Heart left ventricle (tissue), 16 donors: ENCODE data around the gene RALB. TPM values are rescaled to one million over a fixed set of nuclear protein-coding genes. Genes with fewer than 3 reads are reported as not detected.
A peak's percentile ranks its signal among the peaks of the same experiment; 100 is the strongest.

Experiments used
- ATAC-seq, 4 donors: fragments of 200-7000 bp; cut with Tn5 transposase; one replicate each; pipeline ENCODE4 v1.9.1; 2020 to 2022; ENCODE audit warnings: moderate library complexity in 4 of 4, mild to moderate bottlenecking in 3 of 4, moderate number of reproducible peaks in 1 of 4
- DNase-seq, 5 donors: peaks; one replicate each; pipeline ENCODE4 v3.0.0-alpha.2; 2020
- H3K27ac ChIP-seq, 12 donors: fragments of 200-600 bp; sonication (generic) in 4 of 12; one replicate each; pipeline versions ENCODE4 v1.5.0 to v1.8.0; 2016 to 2022; ENCODE audit warnings: mild to moderate bottlenecking in 2 of 12
- H3K27me3 ChIP-seq, 9 donors: fragments of 200-600 bp; sonication (generic) in 2 of 9; one replicate each; pipeline versions ENCODE4 v1.5.1 to v1.8.0; 2016 to 2022; ENCODE audit warnings: mild to moderate bottlenecking in 3 of 9
- H3K36me3 ChIP-seq, 9 donors: fragments of 200-600 bp; sonication (generic) in 2 of 9; one replicate each; pipeline versions ENCODE4 v1.5.0 to v1.8.0; 2018 to 2022; ENCODE audit warnings: mild to moderate bottlenecking in 2 of 9
- H3K4me1 ChIP-seq, 12 donors: fragments of 200-600 bp; sonication (generic) in 4 of 12; one replicate each; pipeline versions ENCODE4 v1.5.0 to v1.8.0; 2016 to 2022; ENCODE audit warnings: mild to moderate bottlenecking in 3 of 12
- H3K4me3 ChIP-seq, 12 donors: fragments of 200-600 bp; sonication (generic) in 4 of 12; one replicate each; pipeline versions ENCODE4 v1.5.0 to v1.8.0; 2017 to 2022; ENCODE audit warnings: mild to moderate bottlenecking in 9 of 12, moderate library complexity in 4 of 12
- H3K9me3 ChIP-seq, 12 donors: fragments of 200-600 bp; sonication (generic) in 4 of 12; one replicate each; pipeline versions ENCODE4 v1.5.0 to v1.8.0; 2016 to 2022; ENCODE audit warnings: mild to moderate bottlenecking in 1 of 12
- CTCF ChIP-seq, 12 donors: fragments of 200-600 bp; sonication (generic) in 4 of 12; IDR thresholded peaks; one replicate each; pipeline versions ENCODE4 v1.5.0 to v1.8.0; 2018 to 2022; ENCODE audit warnings: antibody characterized with exemption in 12 of 12, mild to moderate bottlenecking in 5 of 12
- POLR2A ChIP-seq, 2 donors: fragments of 450-650 bp; IDR thresholded peaks; one replicate each; pipeline ENCODE4 v1.6.1; 2017; ENCODE audit warnings: antibody characterized with exemption in 2 of 2, mild to moderate bottlenecking in 2 of 2, moderate library complexity in 2 of 2
- WGBS, 4 donors: extraction: QIAGEN DNeasy Blood & Tissue Kit in 2 of 4; methylation state at CpG; one replicate each; pipeline versions ENCODE4 v1.1.5 to v1.1.7; 2013 to 2018; 5-methylcytosine and 5-hydroxymethylcytosine counted together
- intact Hi-C, 10 donors: fragments of 100-400 bp; cut with DNase I; formaldehyde crosslinking; loops; one replicate each; pipeline versions ENCODE4 v1.11.1 to v1.14.2; 2022
- polyA plus RNA-seq, 2 donors: library from polyadenylated mRNA; stranded (reverse); fragments of 200-250 nt; gene quantifications; one replicate each; pipeline ENCODE4 v1.2.3, GENCODE V29; 2013
- total RNA-seq, 9 donors: library from RNA; depleted of rRNA in 2 of 9; stranded (reverse); fragments of >200 nt in 2 of 9; fragmentation: NEBNext Ultra II Directional in 3 of 9; extraction: Animal tissue kit (Norgen Biotek cat#: 25700) in 3 of 9; gene quantifications; one replicate each; pipeline versions ENCODE4 v1.1.0 to v1.2.4, GENCODE V29; 2016 to 2023
- donor health status: ischemic (EF 13 %, LVEDD 7.1; RV severe dilation, severe dysfunction).
- donor health status: healthy with polysubstance abuse.
- donor health status: DM: no; HTN: yes; CAD: no.
- donor health status: DM: no; HTN: no; CAD: no.
- donor health status: ischemic (EF 25% LVEDD 6.9; RV normal size, moderate dysfunction).
- donor health status: ischemic (EF 25% LVEDD 5.7; RV mildly dilated, moderate dysfunction).
- donor health status: healthy.
- donor health status: DM: yes; HTN: yes; CAD: no.
- donor health status: ischemic (EF 35%, LVEDD 5.7; RV mildly dilated, moderate dysfunction).
- donor health status: nonischemic (EF 11% LVEDD 7.7; RV severe dilation, severe dysfunction).
- donor health status: DM: yes; HTN: yes; CAD: no.
- donor health status: PGD.
- donor health status: ischemic (EF 29% LVEDD 5.4; RV normal size, mild dysfunction).
- donor health status: nonischemic (EF 23%, LVEDD 6.1; RV moderate dilation, normal function).

RALB gene
- total and polyA plus RNA-seq, 11 donors, result 30.5 to 111 (median 45.1) TPM

GRCh38 chr2:120317916-120318315 is 65.3 kb downstream of the RALB start:
- H3K27me3 ChIP-seq, result no peaks in the 10 kb centered on the region
- TF ChIP-seq CTCF (IDR thresholded peaks at IDR 0.05), result no peak
- no peak for TF ChIP-seq POLR2A (IDR thresholded peaks at IDR 0.05)
- no peak overlapping the region for H3K27ac ChIP-seq
- intact Hi-C loops, result loop anchor here in 8 of 10 donors (5.0 to 10.0 kb wide), 6 partner anchors 63 to 563 kb away; partner anchors contain the start of genes TMEM185B (in 3 of the 8), RALB (in 2 of the 8) and PTPN4 (in 1 of the 8)
- no peaks in the 10 kb centered on the region for H3K36me3 ChIP-seq
- DNase-seq (no peak), ATAC-seq (no peak)
- WGBS, 4 donors, result 93 to 94% (median 93%) methylated on average over 8 of the region's 8 CpGs
- H3K4me1 ChIP-seq, result peaks cover 0 to 29% (median 17%) of the 10 kb centered on the region in 12 donors
- no peak overlapping the region for H3K4me3 ChIP-seq
- H3K9me3 ChIP-seq, result no peaks in the 10 kb centered on the region

- Histone ChIP-seq H3K4me1 (peaks cover 0 to 32% (median 15%) of the 10 kb centered on the region in 12 donors), H3K9me3 (no peaks in the 10 kb centered on the region), H3K27ac (no peak overlapping the region), H3K36me3 (no peaks in the 10 kb centered on the region), H3K4me3 (no peak overlapping the region), H3K27me3 (no peaks in the 10 kb centered on the region)
- TF ChIP-seq CTCF (IDR thresholded peaks at IDR 0.05), result no peak
- TF ChIP-seq POLR2A (IDR thresholded peaks at IDR 0.05), result no peak
- peak in 4 of 5 donors; percentile 58 to 62 (median 60) for DNase-seq
- peak; percentile 15 to 69 (median 58) for ATAC-seq
- WGBS, 4 donors, result 42 to 52% (median 45%) methylated on average over 5 to 8 of the region's 8 CpGs
- intact Hi-C loops, result loop anchor here in 8 of 10 donors (5.0 to 10.0 kb wide), 6 partner anchors 64 to 564 kb away; partner anchors contain the start of genes TMEM185B (in 3 of the 8), RALB (in 2 of the 8) and PTPN4 (in 1 of the 8)
These were observed 66.0 kb downstream of the RALB start for GRCh38 chr2:120318626-120319025.

- ATAC-seq, result no peak
- intact Hi-C loops, result loop anchor here in 8 of 10 donors (5.0 to 10.0 kb wide), 6 partner anchors 64 to 564 kb away; partner anchors contain the start of genes TMEM185B (in 3 of the 8), RALB (in 2 of the 8) and PTPN4 (in 1 of the 8)
These were observed 66.5 kb downstream of the RALB start for GRCh38 chr2:120319123-120319522.

More at GRCh38 chr2:120319123-120319522, 66.5 kb downstream of the RALB start:
- Histone ChIP-seq H3K9me3 (no peaks in the 10 kb centered on the region), H3K27ac (peak overlapping the region in 1 of 12 donors; percentile 29), H3K27me3 (no peaks in the 10 kb centered on the region), H3K4me1 (peaks cover 0 to 34% (median 14%) of the 10 kb centered on the region in 12 donors), H3K4me3 (no peak overlapping the region), H3K36me3 (no peaks in the 10 kb centered on the region)
- DNase-seq, result no peak
- 66 to 80% (median 73%) methylated on average over 10 of the region's 10 CpGs for WGBS, 4 donors
- TF ChIP-seq POLR2A (IDR thresholded peaks at IDR 0.05) (no peak), CTCF (IDR thresholded peaks at IDR 0.05) (no peak)
